Heart left ventricle (tissue), 13 donors: Measurements from ENCODE around the gene EFS.

Source experiments
- CTCF ChIP-seq, 12 donors: fragments of 200-600 bp; sonication (generic) in 4 of 12; IDR thresholded peaks; one replicate each; pipeline versions ENCODE4 v1.5.0 to v1.8.0; 2018 to 2022; ENCODE audit warnings: antibody characterized with exemption in 12 of 12, mild to moderate bottlenecking in 5 of 12
- POLR2A ChIP-seq, 2 donors: fragments of 450-650 bp; IDR thresholded peaks; one replicate each; pipeline ENCODE4 v1.6.1; 2017; ENCODE audit warnings: antibody characterized with exemption in 2 of 2, mild to moderate bottlenecking in 2 of 2, moderate library complexity in 2 of 2
- donor health status: ischemic (EF 13 %, LVEDD 7.1; RV severe dilation, severe dysfunction).
- donor health status: DM: no; HTN: yes; CAD: no.
- donor health status: DM: no; HTN: no; CAD: no.
- donor health status: ischemic (EF 25% LVEDD 6.9; RV normal size, moderate dysfunction).
- donor health status: ischemic (EF 25% LVEDD 5.7; RV mildly dilated, moderate dysfunction).
- donor health status: ischemic (EF 35%, LVEDD 5.7; RV mildly dilated, moderate dysfunction).
- donor health status: nonischemic (EF 11% LVEDD 7.7; RV severe dilation, severe dysfunction).
- donor health status: DM: yes; HTN: yes; CAD: no.
- donor health status: PGD.
- donor health status: ischemic (EF 29% LVEDD 5.4; RV normal size, mild dysfunction).
- donor health status: nonischemic (EF 23%, LVEDD 6.1; RV moderate dilation, normal function).

- TF ChIP-seq CTCF (IDR thresholded peaks at IDR 0.05) (no peak), POLR2A (IDR thresholded peaks at IDR 0.05) (no peak)
These were observed 16.7 kb downstream of the EFS start for GRCh38 chr14:23348297-23348655.
